Effector memory CD8-positive, alpha-beta T cell (primary cell): Measurements from ENCODE around the gene ARHGAP18.

ENCODE experiments used
- ATAC-seq: fragments of 150-1000 bp; cut with Tn5 transposase; replicated peaks from 2 replicates; pipeline ENCODE4 v1.10.0; 2021; ENCODE audit warnings: mild to moderate bottlenecking, moderate library complexity
- DNase-seq, 3 experiments: peaks; one replicate each; pipeline ENCODE4 v3.0.0; 2021
- H3K27ac Mint-ChIP-seq, 2 donors: one replicate each; pipeline ENCODE4 v1.8.0; 2022; ENCODE audit warnings: mild to moderate bottlenecking in 2 of 2, mixed read lengths in 2 of 2, moderate library complexity in 2 of 2
- H3K27me3 Mint-ChIP-seq, 2 donors: one replicate each; pipeline ENCODE4 v1.8.0; 2022; ENCODE audit warnings: mixed read lengths in 2 of 2
- H3K36me3 Mint-ChIP-seq: one replicate; pipeline ENCODE4 v1.8.0; 2022; ENCODE audit warnings: mild to moderate bottlenecking, moderate library complexity, mixed read lengths; ENCODE audit not compliant: insufficient read depth
- H3K4me1 Mint-ChIP-seq, 2 donors: one replicate each; pipeline ENCODE4 v1.8.0; 2022; ENCODE audit warnings: low read depth in 2 of 2, mixed read lengths in 2 of 2
- H3K4me3 Mint-ChIP-seq, 2 donors: one replicate each; pipeline ENCODE4 v1.8.0; 2022; ENCODE audit warnings: mild to moderate bottlenecking in 2 of 2, mixed read lengths in 2 of 2, moderate library complexity in 2 of 2
- H3K9me3 Mint-ChIP-seq, 2 donors: one replicate each; pipeline ENCODE4 v1.8.0; 2022; ENCODE audit warnings: mixed read lengths in 2 of 2

ARHGAP18 gene

GRCh38 chr6:129648819-129649491 lies 61.0 kb downstream of the ARHGAP18 start:
- no peak overlapping the region for H3K4me3 Mint-ChIP-seq
- H3K27me3 Mint-ChIP-seq: no peaks in the 10 kb centered on the region
- no peaks in the 10 kb centered on the region for H3K9me3 Mint-ChIP-seq
- no peak for ATAC-seq
- H3K27ac Mint-ChIP-seq: peak overlapping the region in 1 of 2 donors; percentile 27
- no peak for DNase-seq
- peaks cover 0 to 15% of the 10 kb centered on the region in 2 donors for H3K4me1 Mint-ChIP-seq
- no peaks in the 10 kb centered on the region for H3K36me3 Mint-ChIP-seq

GRCh38 chr6:129647044-129647443 lies 62.9 kb downstream of the ARHGAP18 start:
- Mint-ChIP-seq H3K36me3 (no peaks in the 10 kb centered on the region), H3K27me3 (no peaks in the 10 kb centered on the region), H3K27ac (no peak overlapping the region), H3K4me1 (peaks cover 0 to 10% of the 10 kb centered on the region in 2 donors), H3K9me3 (no peaks in the 10 kb centered on the region), H3K4me3 (no peak overlapping the region)
- ATAC-seq (no peak), DNase-seq (no peak)

GRCh38 chr6:129646642-129647041 lies 63.3 kb downstream of the ARHGAP18 start:
- Mint-ChIP-seq H3K4me3 (no peak overlapping the region), H3K27ac (no peak overlapping the region), H3K27me3 (no peaks in the 10 kb centered on the region), H3K4me1 (peaks cover 0 to 6% of the 10 kb centered on the region in 2 donors), H3K9me3 (no peaks in the 10 kb centered on the region), H3K36me3 (no peaks in the 10 kb centered on the region)
- DNase-seq (no peak), ATAC-seq (no peak)

GRCh38 chr6:129645830-129646579 lies 64.0 kb downstream of the ARHGAP18 start:
- Mint-ChIP-seq H3K27ac (no peak overlapping the region), H3K27me3 (no peaks in the 10 kb centered on the region), H3K4me1 (peaks cover 0 to 3% of the 10 kb centered on the region in 2 donors), H3K36me3 (no peaks in the 10 kb centered on the region), H3K4me3 (no peak overlapping the region), H3K9me3 (no peaks in the 10 kb centered on the region)
- no peak for DNase-seq
- no peak for ATAC-seq

- DNase-seq (no peak), ATAC-seq (no peak)
- Mint-ChIP-seq H3K4me1 (no peaks in the 10 kb centered on the region), H3K27me3 (no peaks in the 10 kb centered on the region), H3K9me3 (no peaks in the 10 kb centered on the region), H3K36me3 (no peaks in the 10 kb centered on the region), H3K27ac (no peak overlapping the region), H3K4me3 (no peak overlapping the region)
Observed at GRCh38 chr6:129645106-129645829, 64.7 kb downstream of the ARHGAP18 start.

GRCh38 chr6:129644567-129645015 lies 65.4 kb downstream of the ARHGAP18 start:
- Mint-ChIP-seq H3K27me3 (no peaks in the 10 kb centered on the region), H3K4me1 (no peaks in the 10 kb centered on the region), H3K9me3 (no peaks in the 10 kb centered on the region), H3K4me3 (no peak overlapping the region), H3K27ac (no peak overlapping the region), H3K36me3 (no peaks in the 10 kb centered on the region)
- ATAC-seq: no peak
- no peak for DNase-seq

GRCh38 chr6:129643968-129644367 lies 66.0 kb downstream of the ARHGAP18 start:
- Mint-ChIP-seq H3K36me3 (no peaks in the 10 kb centered on the region), H3K4me3 (no peak overlapping the region), H3K27ac (no peak overlapping the region), H3K4me1 (no peaks in the 10 kb centered on the region), H3K27me3 (no peaks in the 10 kb centered on the region), H3K9me3 (no peaks in the 10 kb centered on the region)
- no peak for ATAC-seq
- DNase-seq: no peak

GRCh38 chr6:129643176-129643575 lies 66.8 kb downstream of the ARHGAP18 start:
- ATAC-seq: no peak
- H3K9me3 Mint-ChIP-seq: no peaks in the 10 kb centered on the region
- H3K4me3 Mint-ChIP-seq: no peak overlapping the region
- no peak overlapping the region for H3K27ac Mint-ChIP-seq
- H3K4me1 Mint-ChIP-seq: no peaks in the 10 kb centered on the region
- DNase-seq: no peak
- H3K27me3 Mint-ChIP-seq: no peaks in the 10 kb centered on the region
- H3K36me3 Mint-ChIP-seq: no peaks in the 10 kb centered on the region

- H3K36me3 Mint-ChIP-seq: no peaks in the 10 kb centered on the region
- H3K4me3 Mint-ChIP-seq: no peak overlapping the region
Observed at GRCh38 chr6:129642322-129642721, 67.7 kb downstream of the ARHGAP18 start.

GRCh38 chr6:129641344-129641743 lies 68.6 kb downstream of the ARHGAP18 start:
- Mint-ChIP-seq H3K4me3 (no peak overlapping the region), H3K4me1 (no peaks in the 10 kb centered on the region), H3K36me3 (no peaks in the 10 kb centered on the region), H3K27ac (peak overlapping the region in 1 of 2 donors; percentile 25), H3K27me3 (no peaks in the 10 kb centered on the region), H3K9me3 (no peaks in the 10 kb centered on the region)
- DNase-seq: no peak
- ATAC-seq: no peak

More at GRCh38 chr6:129642322-129642721, 67.7 kb downstream of the ARHGAP18 start:
- ATAC-seq (no peak), DNase-seq (no peak)
- Mint-ChIP-seq H3K27me3 (no peaks in the 10 kb centered on the region), H3K9me3 (no peaks in the 10 kb centered on the region), H3K4me1 (no peaks in the 10 kb centered on the region), H3K27ac (no peak overlapping the region)

- no peaks in the 10 kb centered on the region for H3K36me3 Mint-ChIP-seq
- DNase-seq (no peak), ATAC-seq (no peak)
- no peaks in the 10 kb centered on the region for H3K27me3 Mint-ChIP-seq
- H3K4me1 Mint-ChIP-seq: no peaks in the 10 kb centered on the region
- H3K9me3 Mint-ChIP-seq: no peaks in the 10 kb centered on the region
- H3K4me3 Mint-ChIP-seq: no peak overlapping the region
- peak overlapping the region in 1 of 2 donors; percentile 49 for H3K27ac Mint-ChIP-seq
Observed at GRCh38 chr6:129638686-129639085, 71.3 kb downstream of the ARHGAP18 start.

- Mint-ChIP-seq H3K9me3 (no peaks in the 10 kb centered on the region), H3K27me3 (no peaks in the 10 kb centered on the region), H3K27ac (peak overlapping the region in 1 of 2 donors; percentile 49), H3K4me3 (no peak overlapping the region), H3K36me3 (no peaks in the 10 kb centered on the region), H3K4me1 (no peaks in the 10 kb centered on the region)
- ATAC-seq: no peak
- DNase-seq: no peak
Observed at GRCh38 chr6:129638055-129638684, 71.8 kb downstream of the ARHGAP18 start.

- Mint-ChIP-seq H3K4me1 (no peaks in the 10 kb centered on the region), H3K27ac (no peak overlapping the region), H3K27me3 (no peaks in the 10 kb centered on the region), H3K9me3 (no peaks in the 10 kb centered on the region), H3K4me3 (no peak overlapping the region), H3K36me3 (no peaks in the 10 kb centered on the region)
- ATAC-seq: no peak
- no peak for DNase-seq
Observed at GRCh38 chr6:129637340-129638054, 72.5 kb downstream of the ARHGAP18 start.
